SH-SY5Y (cell line): ENCODE results near the gene MTRR.

ENCODE experiments used
- GATA2 ChIP-seq: IDR thresholded peaks from 2 replicates; pipeline ENCODE4 v1.6.1; 2011; ENCODE audit warnings: mild to moderate bottlenecking, low read depth, low read length
- GATA3 ChIP-seq: IDR thresholded peaks from 2 replicates; pipeline ENCODE4 v1.6.1; 2011; ENCODE audit warnings: low read depth, mild to moderate bottlenecking, low read length, moderate library complexity

The MTRR gene

DNA sequence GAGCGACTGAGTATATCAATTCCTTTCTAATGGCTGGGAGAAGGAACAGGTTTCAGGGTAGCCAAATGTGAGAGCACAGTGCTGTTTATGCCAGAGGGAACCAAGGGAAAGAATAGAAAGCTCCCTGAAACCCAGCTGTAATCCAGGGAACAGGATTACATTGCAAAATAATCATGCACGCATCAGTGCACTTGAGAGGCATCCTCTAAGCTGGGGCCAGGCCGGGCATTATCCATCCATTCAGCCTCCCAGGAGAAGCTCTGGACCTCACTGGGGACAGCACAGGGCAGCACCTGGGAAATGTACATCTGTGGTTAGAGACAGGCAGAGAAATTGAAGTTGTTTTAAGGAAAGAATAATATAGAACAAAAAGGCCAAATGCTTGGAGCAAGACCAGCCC, 72.7 kb downstream of the MTRR start:
- TF ChIP-seq GATA3 = no peak
- TF ChIP-seq GATA2 = no peak

DNA sequence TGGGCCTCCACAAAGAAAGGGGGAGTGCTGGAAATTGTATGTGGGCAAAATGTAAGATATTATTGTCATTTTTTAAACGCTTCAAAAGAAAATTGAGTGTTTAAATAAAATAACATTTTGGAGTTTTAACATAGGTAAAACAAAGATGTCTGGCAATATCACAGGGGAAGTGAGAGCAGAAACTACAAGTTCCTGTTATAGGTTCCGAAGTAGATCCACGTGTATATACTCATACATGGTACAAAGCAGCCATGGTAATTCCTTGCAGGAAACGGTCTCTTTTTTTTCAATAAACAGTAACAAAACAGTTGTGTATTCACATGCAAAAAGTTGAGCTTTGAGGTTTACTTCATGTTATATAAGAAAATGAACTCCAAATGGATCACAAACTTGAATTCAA, 78.4 kb downstream of the MTRR start:
- TF ChIP-seq GATA3 (no peak), GATA2 (no peak)
